Thoracic aorta (tissue), 2 donors: ENCODE data around the gene GPSM3. TPM values are rescaled to one million over a fixed set of nuclear protein-coding genes. Genes with fewer than 3 reads are reported as not detected.
"Not testable (repeated sequence)": the region's sequence is repeated elsewhere in the genome, so short reads cannot be mapped to it uniquely, and the experiment has no call there.

Experiments
- ATAC-seq: fragments of 150-250 bp; one replicate; pipeline ENCODE4 v1.8.0; 2017; ENCODE audit warnings: low read depth; ENCODE audit not compliant: insufficient number of reproducible peaks, low FRiP score
- DNase-seq: peaks from one replicate; pipeline ENCODE4 v3.0.0-alpha.2; 2020; ENCODE audit warnings: low spot score
- H3K27ac ChIP-seq, 2 donors: fragments of 200-600 bp; sonication (generic); 1 replicate in 1 of 2; 2 replicates in 1 of 2; pipeline ENCODE4 v1.5.1; 2016; ENCODE audit warnings: mild to moderate bottlenecking in 2 of 2, moderate library complexity in 2 of 2
- H3K27me3 ChIP-seq: fragments of 200-600 bp; sonication (generic); replicated peaks from 2 replicates; pipeline ENCODE4 v1.6.0; 2016; ENCODE audit warnings: mild to moderate bottlenecking; ENCODE audit not compliant: insufficient read depth
- H3K36me3 ChIP-seq: fragments of 200-600 bp; sonication (generic); one replicate; pipeline ENCODE4 v1.5.1; 2016
- H3K4me1 ChIP-seq, 2 donors: fragments of 200-600 bp; sonication (generic); 1 replicate in 1 of 2; 2 replicates in 1 of 2; pipeline versions ENCODE4 v1.5.1 to v1.6.0; 2016; ENCODE audit warnings: low read depth in 2 of 2, mild to moderate bottlenecking in 1 of 2; ENCODE audit not compliant: control insufficient read depth in 1 of 2
- H3K4me3 ChIP-seq: fragments of 200-600 bp; sonication (generic); 2 replicates; pipeline ENCODE4 v1.5.1; 2016; ENCODE audit warnings: mild to moderate bottlenecking
- H3K9me3 ChIP-seq: fragments of 200-600 bp; sonication (generic); 2 replicates; pipeline ENCODE4 v1.5.1; 2016
- CTCF ChIP-seq: fragments of 200-600 bp; sonication (generic); IDR thresholded peaks from one replicate; pipeline ENCODE4 v1.5.1; 2019; ENCODE audit warnings: antibody characterized with exemption
- total RNA-seq, 2 donors: library from RNA; depleted of rRNA; stranded (reverse); fragments of >200 nt; gene quantifications; one replicate each; pipeline versions ENCODE4 v1.1.0 to v1.2.3, GENCODE V29; 2016

Gene GPSM3
- total RNA-seq, 2 donors from 2014 or later, result 11.9 to 22.2 TPM

- Histone ChIP-seq H3K9me3 (no peaks in the 10 kb centered on the region), H3K27me3 (no peaks in the 10 kb centered on the region), H3K4me3 (no peak overlapping the region), H3K36me3 (no peaks in the 10 kb centered on the region), H3K27ac (no peak overlapping the region), H3K4me1 (peaks cover 8 to 20% of the 10 kb centered on the region in 2 donors)
- ATAC-seq, result no peak
- TF ChIP-seq CTCF, result no peak
- no peak for DNase-seq
These were observed 46.2 kb downstream of the GPSM3 start for GRCh38 chr6:32146287-32146686.

- H3K4me1 ChIP-seq, DNase-seq, H3K27me3 ChIP-seq: not testable (repeated sequence)
These were observed 48.2 kb downstream of the GPSM3 start for GRCh38 chr6:32144238-32144637.

More at GRCh38 chr6:32144238-32144637, 48.2 kb downstream of the GPSM3 start:
- H3K27ac ChIP-seq, H3K36me3 ChIP-seq, ATAC-seq, H3K4me3 ChIP-seq, H3K9me3 ChIP-seq: not testable (repeated sequence)

Other genes starting within 250 kb of the GPSM3 start
- 100 to 1,000 TPM in 1 of 2 donors, 10 to 100 TPM in 1; 55.2 to 142 TPM for gene CFB, start 246.5 kb downstream of the GPSM3 start, total RNA-seq
- gene NELFE, start 233.7 kb downstream of the GPSM3 start, total RNA-seq, result 10 to 100 TPM; 62.4 to 69.3 TPM
- gene SKIC2, start 233.5 kb downstream of the GPSM3 start, total RNA-seq, result 10 to 100 TPM; 37.7 to 73.0 TPM
- 10 to 100 TPM; 14.1 to 45.4 TPM for gene DXO, start 220.5 kb downstream of the GPSM3 start, total RNA-seq
- gene C4A, start 210.6 kb downstream of the GPSM3 start, total RNA-seq, result 100 to 1,000 TPM in 1 of 2 donors, 10 to 100 TPM in 1; 30.2 to 162 TPM
- 100 to 1,000 TPM in 1 of 2 donors, 10 to 100 TPM in 1; 44.3 to 108 TPM for gene C4B, start 177.8 kb downstream of the GPSM3 start, total RNA-seq
- gene CYP21A2, start 154.2 kb downstream of the GPSM3 start, total RNA-seq, result 1 to 10 TPM in 1 of 2 donors, not detected in 1; 2.4 TPM
- gene TNXB, start 83.3 kb downstream of the GPSM3 start, total RNA-seq, result 100 to 1,000 TPM; 194 to 210 TPM
- 10 to 100 TPM; 38.2 to 60.9 TPM for gene ATF6B, start 64.4 kb downstream of the GPSM3 start, total RNA-seq
- gene FKBPL, start 62.4 kb downstream of the GPSM3 start, total RNA-seq, result 1 to 10 TPM in 1 of 2 donors, under 1 TPM in 1; 0.41 to 3.2 TPM
- 1 to 10 TPM; 3.8 to 6.8 TPM for gene PRRT1, start 40.7 kb downstream of the GPSM3 start, total RNA-seq
- 10 to 100 TPM; 21.8 to 42.0 TPM for gene PPT2, start 38.5 kb downstream of the GPSM3 start, total RNA-seq
- gene EGFL8, start 28.0 kb downstream of the GPSM3 start, total RNA-seq, result 10 to 100 TPM; 13.8 to 16.2 TPM
- gene AGPAT1, start 16.6 kb downstream of the GPSM3 start, total RNA-seq, result 10 to 100 TPM; 43.0 to 53.1 TPM
- gene RNF5, start 14.2 kb downstream of the GPSM3 start, total RNA-seq, result 10 to 100 TPM; 63.5 to 68.4 TPM
- gene AGER, start 8.4 kb downstream of the GPSM3 start, total RNA-seq, result 1 to 10 TPM; 1.8 to 3.8 TPM
- gene PBX2, start 2.4 kb downstream of the GPSM3 start, total RNA-seq, result 10 to 100 TPM; 35.7 to 59.4 TPM
- gene NOTCH4, start 31.4 kb upstream of the GPSM3 start, total RNA-seq, result 10 to 100 TPM; 23.6 to 26.0 TPM
- not detected for gene TSBP1, start 179.3 kb upstream of the GPSM3 start, total RNA-seq
- not detected for gene BTNL2, start 214.5 kb upstream of the GPSM3 start, total RNA-seq
- gene HLA-DRA, start 247.2 kb upstream of the GPSM3 start, total RNA-seq, result 100 to 1,000 TPM; 244 to 342 TPM